GM19043 (cell line): ENCODE results near the gene TMEM135.
A peak's percentile ranks its signal among the peaks of the same experiment; 100 is the strongest.
"Not testable (repeated sequence)": the region's sequence is repeated elsewhere in the genome, so short reads cannot be mapped to it uniquely, and the experiment has no call there.

Experiments
- ATAC-seq: cut with Tn5 transposase; IDR thresholded peaks from one replicate; pipeline ENCODE4 v1.9.1; 2021; ENCODE audit warnings: low read depth; ENCODE audit not compliant: unreplicated experiment

The TMEM135 gene

DNA sequence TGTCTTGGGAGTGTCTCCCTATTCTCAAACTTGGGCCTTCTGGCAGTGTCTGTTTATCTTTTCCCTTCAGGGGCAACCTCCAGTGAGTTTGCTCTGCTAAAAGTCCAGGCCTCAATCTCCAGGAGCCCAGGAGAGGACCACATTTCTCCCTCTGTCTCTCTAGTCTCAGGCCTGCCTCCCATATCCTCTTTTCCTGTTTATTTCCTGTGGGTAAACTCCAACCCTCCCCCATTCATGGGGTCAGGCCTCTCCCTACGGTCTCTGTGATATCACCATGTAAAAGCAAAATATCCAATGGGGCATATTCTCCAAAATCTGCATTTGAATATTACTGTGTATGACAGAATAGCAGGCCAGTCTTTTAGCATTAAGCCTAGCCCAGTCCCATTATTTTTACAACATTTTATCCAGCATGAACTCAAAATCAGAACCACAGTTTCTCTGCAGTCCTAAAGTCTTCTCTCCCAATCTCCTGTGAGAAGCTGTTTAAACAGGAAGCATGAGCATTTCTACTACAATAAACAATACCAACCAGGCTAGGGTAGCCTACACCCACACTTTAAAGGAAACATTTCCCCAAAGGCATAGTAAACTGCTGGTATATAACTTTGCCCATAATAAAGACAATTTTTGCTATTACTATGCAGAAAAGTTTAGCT lies 18.0 kb upstream of the TMEM135 start:
- ATAC-seq = no peak

DNA sequence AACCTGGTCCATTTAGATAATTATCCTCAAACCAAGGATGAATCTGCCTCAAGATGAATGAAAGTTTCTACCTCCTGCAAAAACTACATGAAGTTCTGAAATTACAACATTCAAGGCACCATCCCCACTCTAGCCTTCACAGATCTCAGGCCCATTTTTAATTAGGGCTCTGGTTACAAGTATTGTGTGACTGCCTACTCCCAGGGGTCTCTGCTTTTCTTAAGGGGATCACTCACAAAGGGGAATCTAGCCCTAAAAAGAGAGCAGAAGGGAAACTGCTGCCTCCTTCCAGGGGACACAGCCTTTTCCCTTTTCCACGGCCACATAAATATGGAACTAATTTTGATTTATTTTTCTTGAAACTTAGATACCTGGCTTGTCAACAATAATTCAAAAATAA lies 17.4 kb upstream of the TMEM135 start:
- ATAC-seq = no peak

DNA sequence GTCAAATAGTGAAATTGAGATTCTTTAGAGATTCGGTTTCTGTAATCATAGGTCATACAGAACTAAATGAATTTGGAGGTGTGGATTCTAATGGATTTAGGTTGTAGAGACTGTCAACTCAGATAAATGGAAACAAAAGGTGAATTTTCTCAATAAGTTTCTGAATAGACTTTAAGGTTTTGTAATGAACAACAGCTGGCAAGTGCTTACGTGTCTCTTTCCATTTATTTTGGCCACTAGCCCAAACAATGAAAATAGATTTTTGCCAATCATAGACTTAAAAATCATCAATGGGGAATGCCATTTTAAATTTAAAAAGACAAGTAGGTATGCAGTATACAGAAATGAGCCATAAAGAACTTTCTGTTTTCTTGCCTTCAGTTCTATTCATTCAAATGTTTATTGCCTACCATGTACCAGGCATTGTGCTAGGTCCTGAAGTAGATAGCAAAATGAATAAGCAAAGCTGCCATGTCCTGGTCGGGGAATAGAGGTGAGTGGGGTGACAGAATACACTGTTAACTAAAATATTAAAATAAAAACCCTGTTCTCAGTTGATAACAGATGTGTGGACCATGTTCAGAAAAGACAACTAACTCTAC lies 16.9 kb upstream of the TMEM135 start:
- no peak for ATAC-seq

DNA sequence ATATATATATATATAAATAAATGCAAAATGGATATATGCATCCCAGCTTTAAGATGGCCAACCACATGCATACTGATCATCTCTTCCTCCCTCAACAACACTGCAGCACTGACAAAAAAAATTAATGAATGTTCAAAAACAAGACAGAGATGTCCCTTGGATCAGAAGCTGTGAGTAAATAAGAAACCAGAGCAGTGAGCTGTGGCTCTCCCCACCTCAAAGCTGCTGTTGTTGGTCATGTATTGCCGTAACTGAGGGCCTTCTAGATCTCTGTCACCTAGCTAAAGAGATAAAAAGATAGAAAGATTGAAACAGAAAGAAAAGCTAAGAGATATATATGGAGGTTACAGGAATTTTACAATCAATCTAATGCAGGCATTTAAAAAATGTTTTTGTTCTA lies 15.5 kb upstream of the TMEM135 start:
- peak; percentile 78 for ATAC-seq

DNA sequence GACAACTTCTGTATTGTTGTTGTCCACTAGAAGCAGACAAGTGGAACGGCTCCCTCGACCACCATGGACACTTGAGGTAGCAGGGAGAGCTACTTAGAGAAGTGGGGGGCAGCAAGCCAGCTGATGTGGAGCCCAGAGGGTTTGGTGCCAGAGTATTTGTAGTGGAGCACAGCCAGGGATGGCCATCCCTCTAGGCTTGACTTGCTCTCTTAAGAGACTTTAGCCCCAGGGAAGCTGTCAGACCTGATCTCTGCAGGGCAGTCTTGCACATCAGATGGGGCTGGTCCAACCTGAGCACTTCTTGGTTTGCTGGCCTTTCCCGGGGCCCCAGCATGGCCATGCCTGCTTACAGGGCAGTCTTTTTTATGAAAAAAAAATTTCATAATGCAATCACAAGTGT lies 15.0 kb upstream of the TMEM135 start:
- no peak for ATAC-seq

DNA sequence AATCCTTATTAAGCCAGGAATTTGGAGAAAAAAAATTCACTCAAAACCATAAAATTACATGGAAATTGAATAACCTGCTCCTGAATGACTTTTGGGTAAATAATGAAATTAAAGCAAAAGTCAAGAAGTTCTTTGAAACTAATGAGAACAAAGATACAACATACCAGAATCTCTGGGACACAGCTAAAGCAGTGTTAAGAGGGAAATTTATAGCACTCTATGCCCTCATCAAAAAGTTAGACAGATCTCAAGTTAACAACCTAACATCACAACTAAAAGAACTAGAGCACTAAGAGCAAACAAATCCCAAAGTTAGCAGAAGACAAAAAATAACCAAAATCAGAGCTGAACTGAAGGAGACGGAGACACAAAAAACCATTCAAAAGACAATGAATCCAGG lies 11.3 kb upstream of the TMEM135 start:
- not testable (repeated sequence) for ATAC-seq

DNA sequence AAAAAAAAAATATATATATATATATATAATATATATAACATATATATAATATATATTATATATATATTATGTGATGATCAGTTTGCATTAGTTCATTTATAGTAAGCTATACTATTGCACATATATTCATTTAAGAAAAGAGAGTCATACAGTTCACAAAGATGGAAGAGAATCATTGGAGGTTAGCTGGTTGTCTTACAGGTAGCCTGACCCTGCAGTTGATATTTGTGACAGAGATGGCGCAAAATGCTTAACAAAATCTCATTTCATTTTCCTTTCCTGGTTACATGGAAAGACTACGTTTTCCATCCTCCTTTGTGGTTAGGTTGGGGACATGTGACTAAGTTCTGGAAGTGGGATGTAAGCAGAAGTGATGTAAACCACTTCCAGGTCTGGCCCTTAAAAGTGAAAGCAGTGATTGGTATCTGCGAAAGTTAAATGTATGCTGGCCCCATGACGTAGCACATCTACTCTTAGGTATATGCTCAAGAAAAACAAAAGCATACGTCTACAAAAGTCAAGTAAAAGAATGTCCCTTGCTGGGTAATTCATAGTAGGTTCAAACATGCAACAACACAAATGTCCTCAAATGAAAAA lies 7.2 kb upstream of the TMEM135 start:
- no peak for ATAC-seq

DNA sequence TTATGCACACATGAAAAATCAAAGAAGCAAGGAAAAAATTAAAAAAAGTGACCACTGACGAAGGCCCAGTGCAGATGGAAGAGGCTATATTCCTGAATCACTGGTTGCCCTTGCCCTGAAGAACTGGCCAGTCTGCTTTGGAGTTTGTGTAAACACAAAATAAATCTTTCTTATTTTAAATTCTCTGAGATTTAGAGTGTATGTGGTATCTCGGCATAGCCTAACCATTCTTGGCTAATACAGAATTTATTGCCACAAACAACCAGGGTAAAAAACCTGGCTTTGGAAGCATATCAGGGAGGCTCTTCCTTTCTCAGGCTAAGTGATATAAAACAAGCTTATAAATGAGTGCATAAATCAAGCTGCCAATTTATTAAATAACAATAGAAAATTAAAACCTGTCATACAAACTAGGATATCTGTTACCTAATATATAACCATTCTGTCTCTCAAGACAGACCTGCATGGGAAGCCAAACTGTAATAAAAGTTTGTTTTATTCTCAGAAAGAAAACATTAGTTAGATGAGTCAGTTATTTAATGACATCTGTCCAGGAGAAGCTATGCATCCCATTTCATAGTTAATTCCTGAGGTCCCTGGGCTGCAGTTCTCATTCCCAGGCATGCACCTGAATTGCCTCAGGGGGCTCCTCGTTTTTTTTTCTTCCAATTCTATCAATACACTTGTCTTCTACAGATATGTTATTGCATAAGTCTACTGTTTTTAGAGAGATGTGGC lies 6.1 kb upstream of the TMEM135 start:
- no peak for ATAC-seq

DNA sequence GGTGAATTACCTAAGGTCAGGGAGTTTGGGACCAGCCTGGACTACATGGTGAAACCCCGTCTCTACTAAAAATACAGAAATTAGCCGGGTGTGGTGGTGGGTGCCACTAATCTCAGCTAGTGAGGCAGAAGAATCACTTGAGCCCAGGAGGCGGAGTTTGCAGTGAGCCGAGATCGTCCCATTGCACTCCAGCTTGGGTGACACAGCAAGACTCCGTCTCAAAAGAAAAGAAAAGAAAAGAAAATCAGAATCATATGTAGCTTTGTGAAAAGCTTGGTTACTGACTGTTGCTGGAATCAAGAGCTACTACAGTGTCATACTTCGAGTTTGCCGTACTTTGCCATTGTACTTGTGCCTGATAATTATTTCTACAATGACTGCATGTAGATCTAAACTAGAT lies 4.2 kb upstream of the TMEM135 start:
- ATAC-seq = no peak

DNA sequence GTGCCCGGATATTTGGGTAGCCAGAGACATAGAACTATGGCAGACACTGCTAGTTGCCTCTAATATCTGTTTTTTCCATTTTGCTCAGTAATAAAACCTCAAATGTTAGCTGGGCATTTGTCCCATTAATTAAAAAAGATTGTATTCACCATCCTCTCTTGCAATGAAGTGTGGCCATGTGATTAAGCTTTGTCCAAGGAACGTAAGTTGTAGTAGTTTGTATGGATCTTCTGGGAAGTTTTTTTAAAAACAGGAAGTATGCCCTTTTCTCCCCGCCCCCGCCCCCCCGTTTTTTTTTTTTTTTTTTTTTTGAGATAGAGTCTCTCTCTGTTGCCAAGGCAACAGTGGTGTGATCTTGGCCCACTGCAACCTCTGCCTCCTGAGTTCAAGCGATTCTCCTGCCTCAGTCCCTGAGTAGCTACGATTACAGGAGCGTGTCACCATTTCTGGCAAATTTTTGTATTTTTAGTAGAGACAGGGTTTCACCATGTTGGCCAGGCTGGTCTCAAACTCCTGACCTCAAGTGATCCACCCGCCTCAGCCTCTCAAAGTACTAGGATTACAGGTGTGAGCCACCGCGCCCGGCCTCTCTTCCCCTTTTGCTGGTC lies 1.7 kb upstream of the TMEM135 start:
- ATAC-seq = no peak

DNA sequence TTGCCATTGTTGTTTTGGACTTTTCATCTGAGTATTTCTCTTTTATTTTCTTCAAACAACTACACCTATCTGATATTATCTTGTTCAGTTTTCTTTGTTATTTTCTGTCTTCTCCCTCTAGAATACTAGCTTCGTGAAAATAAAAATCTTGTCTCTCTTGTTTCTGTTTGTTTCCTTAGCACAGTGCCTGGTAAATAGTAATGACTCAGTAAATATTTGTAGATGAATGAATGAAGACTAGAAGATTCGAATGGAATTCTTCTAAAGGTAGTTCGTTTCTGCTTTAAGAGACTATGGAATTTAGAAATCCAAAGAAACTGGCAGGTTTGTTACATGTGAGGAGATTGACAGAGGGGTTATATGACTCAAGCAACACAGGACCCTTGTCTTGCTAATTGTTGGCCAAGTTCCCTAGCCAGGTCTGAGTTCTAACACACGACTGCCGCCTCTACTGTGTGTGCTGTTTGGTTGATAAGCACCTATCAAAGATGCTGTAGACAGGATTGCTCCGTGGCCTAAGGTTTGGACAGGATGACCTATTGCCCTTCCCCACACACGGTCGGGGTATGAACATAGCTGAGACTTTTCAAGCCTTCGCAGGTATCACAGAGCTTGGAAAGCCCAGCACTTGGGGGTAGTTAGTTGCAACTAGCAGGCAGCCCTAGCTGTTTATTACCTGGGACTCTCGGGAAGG lies 831 bp upstream of the TMEM135 start:
- ATAC-seq = peak; percentile 8

DNA sequence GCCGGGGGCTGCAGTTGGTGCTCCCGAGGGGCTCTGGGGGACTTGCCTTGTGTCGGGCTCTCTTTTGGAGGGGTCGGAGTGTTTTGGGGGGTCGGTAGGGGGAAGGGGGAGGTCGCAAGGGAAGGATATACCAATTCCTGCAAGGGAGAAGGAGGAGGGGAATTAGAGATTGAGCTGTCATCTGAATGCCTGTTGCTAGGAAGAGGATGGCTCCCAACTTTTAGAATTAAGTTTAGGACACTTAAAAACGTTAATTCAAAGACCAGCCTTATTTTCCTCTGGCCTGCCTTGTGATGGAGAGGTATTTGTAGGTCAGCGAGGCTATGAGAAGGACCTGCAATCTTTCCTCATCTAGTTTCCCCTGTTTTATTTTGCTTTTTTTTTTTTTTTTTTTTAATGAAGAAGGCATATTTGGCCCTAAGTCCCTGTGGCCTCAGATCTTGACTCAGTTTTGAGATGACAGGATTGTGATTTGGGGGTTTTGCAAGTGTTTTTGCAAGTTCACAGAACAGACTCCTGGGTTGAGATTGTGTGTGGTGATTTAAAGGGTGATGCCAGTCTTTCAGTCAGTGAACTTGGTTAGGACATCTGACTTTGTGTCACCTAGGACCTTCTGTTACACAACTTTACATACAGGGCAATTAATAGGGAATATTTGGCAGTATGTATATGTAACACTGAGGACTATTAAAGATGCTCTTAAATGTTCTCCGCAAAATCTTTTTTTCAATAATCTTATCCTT lies 672 bp downstream of the TMEM135 start:
- no peak for ATAC-seq

DNA sequence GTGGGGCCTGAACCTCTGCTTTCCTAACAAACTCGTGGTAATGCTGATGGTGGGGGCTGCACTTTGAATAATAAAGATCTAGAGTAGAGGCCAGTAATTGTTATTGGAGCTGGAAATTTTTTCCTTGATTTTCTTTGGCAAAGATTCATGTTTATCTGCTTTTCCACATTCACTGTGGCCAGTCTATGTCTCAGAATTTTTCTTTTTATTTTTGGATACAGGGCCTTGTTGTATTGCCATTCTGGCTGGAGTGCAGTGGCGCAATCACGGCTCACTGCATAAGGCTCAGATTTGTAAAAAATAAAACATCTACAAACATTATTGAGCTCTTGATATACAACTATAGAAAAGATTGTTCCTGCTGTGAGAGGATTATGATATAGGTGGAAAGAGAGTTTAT lies 1.6 kb downstream of the TMEM135 start:
- no peak for ATAC-seq

DNA sequence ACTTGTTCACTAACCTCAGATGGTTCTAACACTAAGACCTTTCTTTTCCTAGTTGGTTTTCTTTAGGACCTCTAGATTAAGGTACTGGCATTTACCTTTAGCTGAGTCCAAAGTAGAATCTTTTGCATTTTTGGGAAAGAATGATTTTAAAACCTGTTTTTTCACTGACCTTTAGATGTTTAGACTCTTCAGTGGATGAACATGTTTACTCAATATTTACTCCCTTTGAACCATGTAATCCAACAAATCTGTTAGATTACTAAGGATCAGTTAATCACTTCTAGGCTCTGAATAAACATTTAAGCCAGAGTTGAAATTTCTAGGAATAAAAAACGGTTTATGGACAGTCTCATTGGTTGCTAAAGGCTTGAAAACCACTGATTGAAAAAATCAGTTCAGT lies 6.2 kb downstream of the TMEM135 start:
- ATAC-seq = no peak

DNA sequence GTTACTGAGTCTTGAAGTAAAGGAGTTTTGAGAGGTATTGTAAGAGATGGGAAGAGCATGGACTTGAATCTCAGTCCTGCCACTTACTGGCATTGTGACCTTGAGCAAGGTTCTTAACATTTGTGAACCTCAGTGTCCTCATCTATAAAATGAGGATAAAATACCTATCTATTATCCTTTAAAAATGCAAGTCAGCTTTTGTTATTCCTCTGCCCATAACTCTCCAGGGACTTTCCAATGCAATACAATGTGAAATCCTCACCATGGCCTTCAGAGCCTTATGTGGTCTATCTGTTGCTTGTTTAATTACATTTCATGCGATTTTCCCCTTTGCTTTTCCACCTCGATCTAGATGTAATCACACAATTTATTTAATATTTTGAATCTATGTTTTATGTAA lies 9.1 kb downstream of the TMEM135 start:
- no peak for ATAC-seq

DNA sequence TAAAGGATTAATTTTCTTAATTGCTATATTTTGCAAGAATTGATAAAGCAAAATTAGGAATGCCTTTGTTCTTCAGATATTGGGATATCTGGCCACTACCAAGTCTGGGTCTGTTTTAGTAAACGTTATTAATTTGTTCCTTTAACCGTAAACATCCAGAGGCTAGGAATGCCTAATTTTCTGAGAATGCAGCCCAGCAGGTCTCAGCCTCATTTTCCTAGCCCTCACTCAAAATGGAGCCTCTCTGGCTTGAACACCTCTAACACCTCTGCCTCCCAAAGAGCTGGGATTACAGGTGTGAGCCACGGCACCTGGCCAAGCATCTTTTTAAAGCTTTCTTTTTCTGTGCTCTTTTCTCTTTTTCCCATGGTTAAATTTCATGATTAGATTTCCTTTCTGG lies 18.4 kb downstream of the TMEM135 start:
- no peak for ATAC-seq

DNA sequence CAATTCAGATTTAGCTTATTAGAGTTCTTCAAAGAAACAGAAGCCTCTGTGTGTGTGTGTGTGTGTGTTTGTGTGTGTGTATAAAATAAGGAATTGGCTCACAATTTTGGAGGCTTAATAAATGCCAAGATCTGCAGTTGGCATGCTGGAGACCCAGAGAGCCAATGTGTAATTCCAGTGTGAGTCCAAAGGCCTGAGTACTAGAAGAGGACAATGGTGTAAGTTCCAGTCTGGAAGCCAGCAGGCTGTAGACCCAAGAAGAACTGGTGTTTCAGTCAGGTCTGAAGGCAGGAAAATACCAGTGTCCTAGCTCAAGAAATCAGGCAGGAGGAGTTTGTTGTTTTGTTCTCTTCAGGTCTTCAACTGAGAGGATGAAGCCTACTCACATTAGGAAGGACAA lies 20.0 kb downstream of the TMEM135 start:
- no peak for ATAC-seq

DNA sequence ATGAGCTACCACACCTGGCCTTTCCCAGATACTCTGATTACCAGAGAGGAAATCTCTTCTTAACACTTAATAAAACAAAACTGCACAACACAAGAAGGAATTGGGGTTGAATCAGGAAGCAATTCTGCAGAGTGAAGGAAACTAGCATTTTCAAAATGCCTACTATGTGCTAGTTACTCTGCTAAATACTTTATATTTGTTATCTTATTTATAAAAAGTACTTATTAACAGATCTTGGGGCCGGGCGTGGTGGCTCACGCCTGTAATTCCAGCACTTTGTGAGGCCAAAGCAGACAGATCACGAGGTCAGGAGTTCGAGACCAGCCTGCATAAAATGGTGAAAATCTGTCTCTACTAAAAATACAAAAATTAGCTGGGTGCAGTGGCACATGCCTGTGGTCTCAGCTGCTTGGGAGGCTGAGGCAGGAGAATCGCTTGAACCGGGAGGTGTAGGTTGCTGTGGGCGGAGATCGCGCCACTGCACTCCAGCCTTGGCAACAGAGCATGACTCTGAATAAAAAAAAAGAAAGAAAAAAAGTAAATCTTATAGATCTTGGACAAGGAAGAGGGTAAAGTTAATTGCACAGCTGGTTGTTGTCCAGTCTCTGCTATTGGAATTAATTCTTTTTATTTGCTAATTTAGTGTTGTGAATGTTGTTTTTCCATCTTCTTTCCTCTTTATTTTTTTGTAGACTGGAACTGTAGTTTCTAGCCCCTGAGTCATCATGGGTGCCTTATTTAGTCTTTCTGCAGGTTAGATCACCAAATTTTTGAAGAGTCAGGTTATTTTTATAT lies 22.1 kb downstream of the TMEM135 start:
- no peak for ATAC-seq

DNA sequence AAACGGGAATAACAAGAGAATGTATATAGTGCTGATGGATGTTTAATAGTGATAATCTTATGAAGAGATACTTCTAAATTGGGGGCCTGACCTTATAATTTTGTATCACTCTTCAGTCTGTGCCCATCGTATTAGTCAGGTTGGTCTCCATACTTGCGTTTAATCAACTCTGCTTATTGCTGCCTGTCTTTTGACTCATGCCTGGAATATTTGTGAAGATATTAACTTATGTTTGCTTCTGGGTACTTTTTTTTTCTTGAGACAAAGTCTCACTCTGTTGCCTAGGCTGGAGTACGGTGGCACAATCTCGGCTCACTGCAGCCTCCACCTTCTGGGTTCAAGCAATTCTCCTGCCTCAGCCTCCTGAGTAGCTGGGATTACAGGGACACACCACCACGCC lies 24.0 kb downstream of the TMEM135 start:
- ATAC-seq = no peak
